ENCODE results near the gene ERCC3. TPM values are rescaled to one million over a fixed set of nuclear protein-coding genes. Genes with fewer than 3 reads are reported as not detected.

The ERCC3 gene
- total RNA-seq, 2 experiments from 2014 or later = 43.7 to 43.9 TPM

DNA sequence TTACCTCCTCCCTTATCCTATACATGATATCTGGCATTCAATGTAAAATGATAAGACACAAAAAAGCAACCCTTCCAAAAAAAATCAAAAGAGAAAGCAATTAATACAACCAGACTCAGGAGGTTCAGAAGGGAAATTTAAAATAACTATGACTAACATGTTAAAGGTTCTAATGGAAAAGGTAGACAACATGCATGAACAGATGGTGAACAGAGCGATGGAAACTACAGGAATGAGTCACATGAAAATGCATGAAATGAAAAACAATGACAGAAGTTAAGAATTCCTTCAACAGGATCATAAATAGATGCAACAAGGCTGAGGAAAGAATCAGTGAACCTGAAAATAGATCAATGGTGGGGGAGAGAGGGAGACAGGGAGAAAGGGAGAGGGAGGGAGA lies 26.1 kb upstream of the ERCC3 start:
- Mint-ChIP-seq H3K36me3 (ENCODE audit: low read depth) (peaks cover 58% of the 10 kb centered on the region), H3K27ac (peak overlapping the region; percentile 50), H3K4me1 (ENCODE audit: low read depth) (peaks cover 6% of the 10 kb centered on the region), H3K9me3 (peaks cover 8% of the 10 kb centered on the region), H3K27me3 (no peaks in the 10 kb centered on the region), H3K4me3 (no peak overlapping the region)
- POLR2A ChIA-PET = interaction anchor here (0.7 kb wide), 1 partner anchor 26 kb away, joined by 3 read pairs; the partner anchor contains the start of gene ERCC3
- DNase-seq = no peak
- ATAC-seq = no peak
- TF ChIP-seq, protein P1, sequence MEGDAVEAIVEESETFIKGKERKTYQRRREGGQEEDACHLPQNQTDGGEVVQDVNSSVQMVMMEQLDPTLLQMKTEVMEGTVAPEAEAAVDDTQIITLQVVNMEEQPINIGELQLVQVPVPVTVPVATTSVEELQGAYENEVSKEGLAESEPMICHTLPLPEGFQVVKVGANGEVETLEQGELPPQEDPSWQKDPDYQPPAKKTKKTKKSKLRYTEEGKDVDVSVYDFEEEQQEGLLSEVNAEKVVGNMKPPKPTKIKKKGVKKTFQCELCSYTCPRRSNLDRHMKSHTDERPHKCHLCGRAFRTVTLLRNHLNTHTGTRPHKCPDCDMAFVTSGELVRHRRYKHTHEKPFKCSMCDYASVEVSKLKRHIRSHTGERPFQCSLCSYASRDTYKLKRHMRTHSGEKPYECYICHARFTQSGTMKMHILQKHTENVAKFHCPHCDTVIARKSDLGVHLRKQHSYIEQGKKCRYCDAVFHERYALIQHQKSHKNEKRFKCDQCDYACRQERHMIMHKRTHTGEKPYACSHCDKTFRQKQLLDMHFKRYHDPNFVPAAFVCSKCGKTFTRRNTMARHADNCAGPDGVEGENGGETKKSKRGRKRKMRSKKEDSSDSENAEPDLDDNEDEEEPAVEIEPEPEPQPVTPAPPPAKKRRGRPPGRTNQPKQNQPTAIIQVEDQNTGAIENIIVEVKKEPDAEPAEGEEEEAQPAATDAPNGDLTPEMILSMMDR (IDR thresholded peaks at IDR 0.05) = no peak
- CTCF ChIA-PET = interaction anchor here (0.7 kb wide), 1 partner anchor 99 kb away, joined by 3 read pairs; no protein-coding TSS in a partner anchor
- intact Hi-C loops (cut with micrococcal nuclease) = loop anchor here (10.0 kb wide), 1 partner anchor 165 kb away; no protein-coding TSS in a partner anchor

DNA sequence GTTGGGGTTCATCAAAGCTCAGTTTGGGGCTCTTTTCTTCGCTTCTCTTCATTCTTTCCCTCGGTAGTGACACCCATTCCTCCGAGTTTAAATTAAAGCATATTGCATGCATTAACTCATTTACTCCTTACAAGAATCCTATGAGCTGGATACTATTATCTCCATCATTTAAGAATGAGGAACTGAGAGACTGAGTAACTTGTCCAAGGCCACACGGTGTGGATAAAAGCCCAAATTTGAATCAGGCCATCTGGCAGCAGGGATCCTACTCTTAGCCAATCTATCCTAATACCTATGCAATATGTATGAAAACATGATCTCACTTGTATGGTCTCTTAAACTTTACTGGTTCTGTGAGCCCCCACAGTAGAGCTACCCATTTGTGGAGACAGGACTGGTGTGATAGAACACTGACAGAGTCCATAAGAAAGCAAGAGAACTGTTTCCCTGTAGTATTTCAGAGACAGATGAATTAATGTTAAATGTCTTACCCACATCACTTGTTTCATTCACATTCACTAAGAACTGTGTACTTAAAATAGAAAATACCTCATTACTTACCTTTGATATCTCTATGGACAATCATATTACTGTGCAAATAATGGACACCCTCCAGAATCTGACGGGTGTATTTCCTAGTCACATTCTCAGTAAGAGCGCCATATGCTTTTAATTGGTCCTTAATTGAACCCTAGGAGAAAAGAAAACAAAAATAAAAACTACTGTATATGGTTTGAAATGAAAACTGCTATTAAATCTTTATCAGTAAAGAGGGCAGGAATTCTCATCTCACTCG lies 20.4 kb upstream of the ERCC3 start:
- DNase-seq (no peak), ATAC-seq (no peak)
- Mint-ChIP-seq H3K4me3 (no peak overlapping the region), H3K27me3 (no peaks in the 10 kb centered on the region), H3K27ac (no peak overlapping the region), H3K4me1 (ENCODE audit: low read depth) (no peaks in the 10 kb centered on the region), H3K36me3 (ENCODE audit: low read depth) (peaks cover 45% of the 10 kb centered on the region), H3K9me3 (no peaks in the 10 kb centered on the region)
- ChIA-PET POLR2A (no interaction called here), CTCF (interaction anchor here (1.6 kb wide), 1 partner anchor 10 kb away, joined by 4 read pairs; no protein-coding TSS in a partner anchor)
- TF ChIP-seq, protein P1 (IDR thresholded peaks at IDR 0.05) = no peak
- intact Hi-C loops (cut with micrococcal nuclease) = no loop called here

DNA sequence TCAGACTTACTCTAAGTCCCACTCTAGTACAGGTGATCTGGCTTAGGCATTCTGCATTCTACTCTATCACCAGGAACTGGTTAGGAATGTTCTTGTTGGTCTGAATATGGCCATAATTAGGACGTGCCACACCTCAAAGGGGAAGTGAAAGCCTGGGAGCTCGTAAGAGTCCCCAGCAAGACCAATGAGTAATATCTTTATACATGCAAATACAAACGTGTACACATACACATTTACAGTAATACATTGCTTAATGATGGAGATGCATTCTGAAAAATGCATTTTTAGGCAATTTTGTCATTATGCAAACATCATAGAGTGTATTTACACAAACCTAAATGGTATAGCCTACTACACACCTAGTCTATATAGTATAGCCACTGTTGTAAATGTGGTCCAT lies 19.5 kb upstream of the ERCC3 start:
- intact Hi-C loops (cut with micrococcal nuclease) = no loop called here

DNA sequence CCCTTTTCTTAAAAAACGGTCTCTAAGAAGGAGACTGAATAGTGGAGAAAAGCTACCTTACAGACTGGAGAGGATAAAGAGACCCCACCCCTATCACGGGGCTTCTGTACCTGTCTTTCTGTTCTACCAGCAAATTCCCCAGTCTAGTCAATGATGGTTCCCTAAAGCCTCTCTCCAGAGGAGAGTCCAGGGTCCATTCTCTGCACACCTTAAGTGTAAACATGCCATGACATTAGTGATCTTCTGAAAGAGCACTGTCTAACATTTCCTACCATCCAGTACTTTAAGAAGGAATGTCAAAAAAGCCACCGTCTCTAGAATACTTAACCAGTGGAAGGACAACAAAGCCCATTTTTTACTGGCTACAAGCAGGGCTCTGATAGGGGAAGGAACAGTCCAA lies 17.0 kb upstream of the ERCC3 start:
- H3K4me3 Mint-ChIP-seq = no peak overlapping the region
- ChIA-PET CTCF (interaction anchor here (0.9 to 1.7 kb wide), 2 partner anchors 9 to 28 kb away, joined by 3 read pairs; no protein-coding TSS in a partner anchor), POLR2A (interaction anchor here (1.6 kb wide), 1 partner anchor 9 kb away, joined by 3 read pairs; no protein-coding TSS in a partner anchor)
- H3K27ac Mint-ChIP-seq = no peak overlapping the region
- no peaks in the 10 kb centered on the region for H3K4me1 Mint-ChIP-seq (ENCODE audit: low read depth)
- no peaks in the 10 kb centered on the region for H3K9me3 Mint-ChIP-seq
- TF ChIP-seq, protein P1 (IDR thresholded peaks at IDR 0.05) = no peak
- intact Hi-C loops (cut with micrococcal nuclease) = no loop called here
- no peak for ATAC-seq
- DNase-seq = no peak
- peaks cover 34% of the 10 kb centered on the region for H3K36me3 Mint-ChIP-seq (ENCODE audit: low read depth)
- H3K27me3 Mint-ChIP-seq = no peaks in the 10 kb centered on the region

More for the DNA sequence above, 19.5 kb upstream of the ERCC3 start:
- CTCF ChIA-PET = interaction anchor here (1.6 kb wide), 1 partner anchor 9 kb away, joined by 4 read pairs; no protein-coding TSS in a partner anchor
- Mint-ChIP-seq H3K9me3 (no peaks in the 10 kb centered on the region), H3K36me3 (ENCODE audit: low read depth) (peaks cover 39% of the 10 kb centered on the region), H3K27ac (no peak overlapping the region), H3K4me1 (ENCODE audit: low read depth) (no peaks in the 10 kb centered on the region), H3K4me3 (no peak overlapping the region), H3K27me3 (no peaks in the 10 kb centered on the region)
- TF ChIP-seq, protein P1 (IDR thresholded peaks at IDR 0.05) = no peak
- ATAC-seq = no peak
- no peak for DNase-seq
- POLR2A ChIA-PET = no interaction called here

DNA sequence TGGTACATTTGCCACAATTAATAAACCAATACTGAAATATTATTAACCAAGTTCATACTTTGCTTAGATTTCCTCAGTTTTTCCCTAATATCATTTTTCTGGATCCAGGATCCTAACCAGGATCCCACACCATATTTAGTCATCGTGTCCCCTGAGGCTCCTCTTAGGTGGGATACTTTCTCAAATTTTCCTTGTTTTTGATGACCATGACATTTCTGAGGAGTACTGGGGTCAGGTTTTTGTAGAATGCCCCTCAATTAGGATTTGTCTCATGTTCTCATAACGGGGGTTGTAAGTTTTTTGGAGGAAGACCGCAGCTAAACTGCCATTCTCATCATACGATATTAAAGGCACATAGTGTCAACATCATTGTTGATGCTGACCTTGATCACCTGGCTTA lies 15.5 kb upstream of the ERCC3 start:
- H3K4me3 Mint-ChIP-seq = no peak overlapping the region
- CTCF ChIA-PET = interaction anchor here (0.9 to 1.7 kb wide), 5 partner anchors 8 to 107 kb away, joined by 3 to 6 read pairs (median 3); partner anchors contain the start of gene ERCC3
- TF ChIP-seq, protein P1 (IDR thresholded peaks at IDR 0.05) = no peak
- H3K36me3 Mint-ChIP-seq (ENCODE audit: low read depth) = peaks cover 29% of the 10 kb centered on the region
- no peaks in the 10 kb centered on the region for H3K4me1 Mint-ChIP-seq (ENCODE audit: low read depth)
- H3K27ac Mint-ChIP-seq = no peak overlapping the region
- no peaks in the 10 kb centered on the region for H3K27me3 Mint-ChIP-seq
- intact Hi-C loops (cut with micrococcal nuclease) = no loop called here
- DNase-seq = no peak
- ATAC-seq = no peak
- no peaks in the 10 kb centered on the region for H3K9me3 Mint-ChIP-seq
- POLR2A ChIA-PET = interaction anchor here (0.8 kb wide), 1 partner anchor 16 kb away, joined by 3 read pairs; the partner anchor contains the start of gene ERCC3

All from activated CD8-positive, alpha-beta T cell treated with anti-CD3 and anti-CD28 coated beads for 36 hours (primary cell).